Measurements from ENCODE around the gene TRPM1.
A peak's percentile ranks its signal among the peaks of the same experiment; 100 is the strongest.

TRPM1 gene

DNA sequence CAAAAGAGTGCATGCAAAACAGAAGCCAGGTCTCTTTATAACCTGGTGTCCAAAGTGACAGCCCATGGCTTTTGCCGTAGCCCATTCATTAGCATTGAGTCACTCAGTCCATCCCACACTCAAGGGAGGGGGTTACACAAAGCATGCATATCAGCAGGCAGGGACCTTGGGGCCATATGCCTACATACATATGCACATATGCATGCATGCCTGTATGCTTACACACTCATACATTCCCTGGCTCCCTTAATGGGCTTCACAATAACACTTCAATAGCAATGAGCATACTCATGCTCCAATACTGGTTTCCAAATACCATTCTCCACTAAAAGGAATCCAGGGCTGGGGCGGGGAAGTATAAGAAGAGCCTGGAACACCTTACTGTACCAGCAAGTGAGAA, 22.0 kb downstream of the TRPM1 start:
- no peak overlapping the region for H3K14ac ChIP-seq (ENCODE audit: low read length)
- no peak overlapping the region for H3K4me3 ChIP-seq (ENCODE audit: low read depth, low read length)
- H3K9me3 ChIP-seq (ENCODE audit: insufficient read depth, low read depth, low read length) = peaks cover 3% of the 10 kb centered on the region
- no peaks in the 10 kb centered on the region for H3K36me3 ChIP-seq (ENCODE audit: control insufficient read depth in 1 of 2, insufficient read depth in 2 of 2, low read length in 2 of 2)
- peaks cover 9 to 10% of the 10 kb centered on the region in 2 experiments for H3K4me1 ChIP-seq (ENCODE audit: control insufficient read depth in 1 of 2, insufficient read depth in 2 of 2, low read length in 2 of 2)
- no peak overlapping the region for H2AFZ ChIP-seq (ENCODE audit: insufficient read depth, low read length, poor library complexity)
- no peaks in the 10 kb centered on the region for H3K79me2 ChIP-seq (ENCODE audit: control insufficient read depth, insufficient read depth, low read length, poor library complexity)
- no peak overlapping the region for H3K4me2 ChIP-seq (ENCODE audit: low read length)
- H3K18ac ChIP-seq (ENCODE audit: low read length) = no peak overlapping the region
- no peak overlapping the region for H3K23ac ChIP-seq (ENCODE audit: low read length)
- no peak overlapping the region for H2AK5ac ChIP-seq (ENCODE audit: low read length)
- H3K27me3 ChIP-seq (ENCODE audit: insufficient read depth, low read length) = no peaks in the 10 kb centered on the region
- H2BK12ac ChIP-seq (ENCODE audit: low read length) = no peak overlapping the region
- no peaks in the 10 kb centered on the region for H3K79me1 ChIP-seq (ENCODE audit: low read length)
- H4K12ac ChIP-seq (ENCODE audit: low read depth, low read length) = no peak overlapping the region
- H3K27ac ChIP-seq (ENCODE audit: low read depth, low read length) = no peak overlapping the region
- no peak overlapping the region for H3K4ac ChIP-seq (ENCODE audit: low read depth, low read length)
- no peak overlapping the region for H4K91ac ChIP-seq (ENCODE audit: low read depth, low read length)
- H3K9ac ChIP-seq (ENCODE audit: low read length) = no peak overlapping the region
- no peak overlapping the region for H2BK120ac ChIP-seq (ENCODE audit: insufficient read depth, low read length, poor library complexity)
- DNase-seq = peak; percentile 96 to 97
- H2BK5ac ChIP-seq (ENCODE audit: low read depth, low read length, poor library complexity) = no peak overlapping the region
- no peak overlapping the region for H4K8ac ChIP-seq (ENCODE audit: low read depth, low read length)
- no CpG with 5 or more reads among the region's 2 CpGs for WGBS (ENCODE audit: extremely low coverage, insufficient coverage, insufficient read length)

DNA sequence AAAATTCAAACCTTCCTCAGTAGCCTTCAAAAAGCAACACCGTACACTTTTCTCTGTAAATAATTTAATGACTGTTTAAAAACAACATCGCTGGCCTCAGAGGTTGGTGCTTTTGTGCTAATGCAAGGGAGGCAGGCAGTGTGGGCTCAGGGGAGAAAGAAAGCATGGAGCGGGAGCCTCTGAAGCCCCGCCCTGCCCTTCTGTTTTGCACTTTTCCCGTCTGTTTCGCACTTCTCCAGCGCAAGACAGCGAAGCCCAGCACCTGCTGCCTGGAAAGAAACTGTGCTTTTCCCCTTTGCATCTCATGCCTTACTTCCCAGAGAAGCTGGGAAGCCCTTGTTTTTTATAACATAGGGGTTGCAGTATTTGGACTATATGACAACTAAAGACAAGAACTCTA, 23.1 kb downstream of the TRPM1 start:
- H3K14ac ChIP-seq (ENCODE audit: low read length) = no peak overlapping the region
- H3K4me3 ChIP-seq (ENCODE audit: low read depth, low read length) = no peak overlapping the region
- H4K91ac ChIP-seq (ENCODE audit: low read depth, low read length) = no peak overlapping the region
- no peaks in the 10 kb centered on the region for H3K27me3 ChIP-seq (ENCODE audit: insufficient read depth, low read length)
- no peak overlapping the region for H3K9ac ChIP-seq (ENCODE audit: low read length)
- peak in 1 of 2 donors; percentile 9 for DNase-seq
- peaks cover 9 to 10% of the 10 kb centered on the region in 2 experiments for H3K4me1 ChIP-seq (ENCODE audit: control insufficient read depth in 1 of 2, insufficient read depth in 2 of 2, low read length in 2 of 2)
- H3K23ac ChIP-seq (ENCODE audit: low read length) = no peak overlapping the region
- no peak overlapping the region for H3K4me2 ChIP-seq (ENCODE audit: low read length)
- peak overlapping the region; percentile 10 for H2AFZ ChIP-seq (ENCODE audit: insufficient read depth, low read length, poor library complexity)
- no peak overlapping the region for H2BK12ac ChIP-seq (ENCODE audit: low read length)
- H4K8ac ChIP-seq (ENCODE audit: low read depth, low read length) = no peak overlapping the region
- no peak overlapping the region for H2BK5ac ChIP-seq (ENCODE audit: low read depth, low read length, poor library complexity)
- no peak overlapping the region for H2AK5ac ChIP-seq (ENCODE audit: low read length)
- H3K79me1 ChIP-seq (ENCODE audit: low read length) = no peaks in the 10 kb centered on the region
- H3K79me2 ChIP-seq (ENCODE audit: control insufficient read depth, insufficient read depth, low read length, poor library complexity) = no peaks in the 10 kb centered on the region
- H3K18ac ChIP-seq (ENCODE audit: low read length) = no peak overlapping the region
- H3K36me3 ChIP-seq (ENCODE audit: control insufficient read depth in 1 of 2, insufficient read depth in 2 of 2, low read length in 2 of 2) = no peaks in the 10 kb centered on the region
- no peak overlapping the region for H4K12ac ChIP-seq (ENCODE audit: low read depth, low read length)
- no peak overlapping the region for H2BK120ac ChIP-seq (ENCODE audit: insufficient read depth, low read length, poor library complexity)
- no peak overlapping the region for H3K27ac ChIP-seq (ENCODE audit: low read depth, low read length)
- H3K9me3 ChIP-seq (ENCODE audit: insufficient read depth, low read depth, low read length) = peaks cover 3% of the 10 kb centered on the region
- no peak overlapping the region for H3K4ac ChIP-seq (ENCODE audit: low read depth, low read length)
- no CpG with 5 or more reads among the region's 8 CpGs for WGBS (ENCODE audit: extremely low coverage, insufficient coverage, insufficient read length)

DNA sequence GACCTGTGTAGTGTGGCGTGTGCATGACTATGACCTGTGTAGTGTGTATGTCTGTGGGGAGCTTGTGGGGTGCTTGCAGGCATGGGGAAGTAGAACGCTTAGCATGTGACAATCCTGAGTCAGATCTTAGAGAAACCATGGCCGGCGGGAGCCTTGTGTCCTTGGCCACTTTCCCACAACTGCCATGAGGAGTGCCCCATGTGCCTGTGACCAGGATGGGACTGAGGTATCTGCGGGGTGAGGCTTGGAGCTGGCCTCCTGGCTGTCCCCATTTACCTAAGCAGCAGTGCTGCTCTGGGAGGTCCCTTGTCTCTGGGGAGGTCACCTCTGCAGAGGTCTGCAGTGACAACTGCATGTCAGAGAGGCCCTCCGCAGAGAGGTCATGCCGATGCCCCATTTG, 23.6 kb downstream of the TRPM1 start:
- Histone ChIP-seq H3K79me1 (ENCODE audit: low read length) (no peaks in the 10 kb centered on the region), H2BK5ac (ENCODE audit: low read depth, low read length, poor library complexity) (no peak overlapping the region), H3K9ac (ENCODE audit: low read length) (no peak overlapping the region), H3K4ac (ENCODE audit: low read depth, low read length) (no peak overlapping the region), H3K27ac (ENCODE audit: low read depth, low read length) (no peak overlapping the region), H3K79me2 (ENCODE audit: control insufficient read depth, insufficient read depth, low read length, poor library complexity) (no peaks in the 10 kb centered on the region), H3K4me3 (ENCODE audit: low read depth, low read length) (no peak overlapping the region), H4K8ac (ENCODE audit: low read depth, low read length) (no peak overlapping the region), H3K27me3 (ENCODE audit: insufficient read depth, low read length) (no peaks in the 10 kb centered on the region), H2AFZ (ENCODE audit: insufficient read depth, low read length, poor library complexity) (no peak overlapping the region), H2BK12ac (ENCODE audit: low read length) (no peak overlapping the region), H3K4me1 (ENCODE audit: control insufficient read depth in 1 of 2, insufficient read depth in 2 of 2, low read length in 2 of 2) (peaks cover 9 to 10% of the 10 kb centered on the region in 2 experiments), H3K14ac (ENCODE audit: low read length) (no peak overlapping the region), H3K4me2 (ENCODE audit: low read length) (no peak overlapping the region), H3K36me3 (ENCODE audit: control insufficient read depth in 1 of 2, insufficient read depth in 2 of 2, low read length in 2 of 2) (no peaks in the 10 kb centered on the region), H4K91ac (ENCODE audit: low read depth, low read length) (no peak overlapping the region), H2AK5ac (ENCODE audit: low read length) (no peak overlapping the region), H3K23ac (ENCODE audit: low read length) (peak overlapping the region; percentile 28), H4K12ac (ENCODE audit: low read depth, low read length) (no peak overlapping the region), H2BK120ac (ENCODE audit: insufficient read depth, low read length, poor library complexity) (no peak overlapping the region), H3K9me3 (ENCODE audit: insufficient read depth, low read depth, low read length) (peaks cover 3% of the 10 kb centered on the region), H3K18ac (ENCODE audit: low read length) (no peak overlapping the region)
- no CpG with 5 or more reads among the region's 7 CpGs for WGBS (ENCODE audit: extremely low coverage, insufficient coverage, insufficient read length)
- DNase-seq = no peak

DNA sequence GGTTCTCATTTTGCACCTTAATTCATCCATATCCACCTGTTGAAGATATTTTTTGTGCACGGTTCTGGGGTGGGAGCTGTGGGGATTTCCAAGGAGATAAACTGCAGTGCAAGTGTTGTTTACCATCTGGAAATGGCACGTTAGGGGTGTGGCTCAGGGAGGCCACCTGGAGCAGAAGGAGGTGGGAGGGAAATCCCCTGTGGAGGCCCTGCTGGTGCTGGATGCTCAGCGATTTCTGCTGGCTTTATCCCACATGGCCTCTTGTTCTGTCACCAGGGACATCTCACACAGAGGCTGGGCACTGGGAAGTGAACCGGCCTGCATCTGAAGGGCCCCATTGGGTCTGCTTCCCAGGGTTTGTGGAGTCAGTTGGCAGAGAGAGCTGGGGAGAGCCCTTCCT, 24.3 kb downstream of the TRPM1 start:
- Histone ChIP-seq H3K27ac (ENCODE audit: low read depth, low read length) (no peak overlapping the region), H2AFZ (ENCODE audit: insufficient read depth, low read length, poor library complexity) (no peak overlapping the region), H3K79me1 (ENCODE audit: low read length) (no peaks in the 10 kb centered on the region), H2AK5ac (ENCODE audit: low read length) (no peak overlapping the region), H3K18ac (ENCODE audit: low read length) (no peak overlapping the region), H3K4me1 (ENCODE audit: control insufficient read depth in 1 of 2, insufficient read depth in 2 of 2, low read length in 2 of 2) (peaks cover 9 to 10% of the 10 kb centered on the region in 2 experiments), H2BK12ac (ENCODE audit: low read length) (no peak overlapping the region), H3K14ac (ENCODE audit: low read length) (no peak overlapping the region), H3K27me3 (ENCODE audit: insufficient read depth, low read length) (no peaks in the 10 kb centered on the region), H3K36me3 (ENCODE audit: control insufficient read depth in 1 of 2, insufficient read depth in 2 of 2, low read length in 2 of 2) (no peaks in the 10 kb centered on the region), H4K12ac (ENCODE audit: low read depth, low read length) (no peak overlapping the region), H3K4ac (ENCODE audit: low read depth, low read length) (no peak overlapping the region), H3K4me3 (ENCODE audit: low read depth, low read length) (no peak overlapping the region), H4K8ac (ENCODE audit: low read depth, low read length) (no peak overlapping the region), H3K9me3 (ENCODE audit: insufficient read depth, low read depth, low read length) (peaks cover 3% of the 10 kb centered on the region), H3K79me2 (ENCODE audit: control insufficient read depth, insufficient read depth, low read length, poor library complexity) (no peaks in the 10 kb centered on the region), H2BK120ac (ENCODE audit: insufficient read depth, low read length, poor library complexity) (no peak overlapping the region), H3K23ac (ENCODE audit: low read length) (no peak overlapping the region), H4K91ac (ENCODE audit: low read depth, low read length) (no peak overlapping the region), H3K4me2 (ENCODE audit: low read length) (no peak overlapping the region), H2BK5ac (ENCODE audit: low read depth, low read length, poor library complexity) (no peak overlapping the region), H3K9ac (ENCODE audit: low read length) (no peak overlapping the region)
- peak in 1 of 2 donors; percentile 33 for DNase-seq
- no CpG with 5 or more reads among the region's 4 CpGs for WGBS (ENCODE audit: extremely low coverage, insufficient coverage, insufficient read length)
